Fibroblast of lung (primary cell): Measurements from ENCODE around the gene ARID2. TPM values are rescaled to one million over a fixed set of nuclear protein-coding genes. Genes with fewer than 3 reads are reported as not detected.

Experiments used
- DNase-seq, 2 donors: peaks; one replicate each; pipeline versions ENCODE4 v3.0.0 to v3.0.0-alpha.2; 2010; ENCODE audit warnings: low read depth in 2 of 2
- H2AFZ ChIP-seq: 2 replicates; pipeline ENCODE4 v1.5.1; 2012; ENCODE audit warnings: low read length, control low read depth, inconsistent platforms
- H3K27ac ChIP-seq: 2 replicates; pipeline ENCODE4 v1.5.1; 2011; ENCODE audit warnings: low read length, control low read depth; ENCODE audit not compliant: insufficient read depth
- H3K27me3 ChIP-seq: 2 replicates; pipeline ENCODE4 v1.5.1; 2011; ENCODE audit warnings: mild to moderate bottlenecking, low read length; ENCODE audit not compliant: control insufficient read depth, insufficient read depth
- H3K36me3 ChIP-seq: 2 replicates; pipeline ENCODE4 v1.5.1; 2011; ENCODE audit warnings: low read length; ENCODE audit not compliant: control insufficient read depth, insufficient read depth
- H3K4me1 ChIP-seq: 2 replicates; pipeline ENCODE4 v1.5.1; 2011; ENCODE audit warnings: low read length; ENCODE audit not compliant: control insufficient read depth, insufficient read depth; ENCODE audit errors: extremely low read depth
- H3K4me2 ChIP-seq: 2 replicates; pipeline ENCODE4 v1.5.1; 2011; ENCODE audit warnings: low read length, control low read depth; ENCODE audit not compliant: insufficient read depth; ENCODE audit errors: extremely low read depth
- H3K4me3 ChIP-seq, 4 experiments: fragments of 200-600 bp in 1 of 4; sonication (generic) in 1 of 4; replicated peaks in 1 of 4; 2 replicates each; pipeline ENCODE4 v1.5.1; 2011 to 2016; ENCODE audit warnings: low read length in 4 of 4, low read depth in 3 of 4, mild to moderate bottlenecking in 3 of 4, control low read depth in 2 of 4, inconsistent platforms in 1 of 4, mixed read lengths in 1 of 4; ENCODE audit not compliant: insufficient read depth in 1 of 4; ENCODE audit errors: control extremely low read depth in 1 of 4
- H3K79me2 ChIP-seq: 2 replicates; pipeline ENCODE4 v1.5.1; 2012; ENCODE audit warnings: mild to moderate bottlenecking, low read length, inconsistent platforms; ENCODE audit not compliant: control insufficient read depth, insufficient read depth
- H3K9ac ChIP-seq: 2 replicates; pipeline ENCODE4 v1.5.1; 2011; ENCODE audit warnings: mild to moderate bottlenecking, low read length, control low read depth; ENCODE audit not compliant: insufficient read depth
- H3K9me3 ChIP-seq: 2 replicates; pipeline ENCODE4 v1.5.1; 2012; ENCODE audit warnings: low read depth, low read length; ENCODE audit not compliant: control insufficient read depth, insufficient read depth
- H4K20me1 ChIP-seq: 2 replicates; pipeline ENCODE4 v1.5.1; 2011; ENCODE audit warnings: low read length; ENCODE audit not compliant: control insufficient read depth, insufficient read depth; ENCODE audit errors: extremely low read depth
- CTCF ChIP-seq, 2 donors: IDR thresholded peaks in 1 of 2; conservative IDR thresholded peaks in 1 of 2; 1 replicate in 1 of 2; 2 replicates in 1 of 2; pipeline ENCODE4 v1.5.1; 2011 to 2012; ENCODE audit warnings: low read length in 2 of 2, control low read depth in 1 of 2, inconsistent platforms in 1 of 2, low read depth in 1 of 2, mild to moderate bottlenecking in 1 of 2
- EZH2 ChIP-seq: IDR thresholded peaks from 2 replicates; pipeline ENCODE4 v1.5.1; 2012; ENCODE audit warnings: low read length, control low read depth, mild to moderate bottlenecking; ENCODE audit errors: missing control alignments
- polyA plus RNA-seq, 2 donors: library from polyadenylated mRNA; depleted of rRNA in 1 of 2; stranded (reverse) in 1 of 2; unstranded in 1 of 2; fragments of >200 nt; gene quantifications; 2 replicates each; pipeline ENCODE4 v1.2.1, GENCODE V29; 2011 to 2012; ENCODE audit warnings: missing spikeins in 1 of 2
- total RNA-seq: library from RNA; depleted of rRNA; stranded (reverse); fragments of >200 nt; gene quantifications from 2 replicates; pipeline ENCODE4 v1.2.1, GENCODE V29; 2014

ARID2 gene
- total and polyA plus RNA-seq, 2 donors (not counting 1 experiment from before 2014, with no cell fraction given), result 14.5 to 15.7 TPM

- Histone ChIP-seq H3K4me2 (no peak overlapping the region), H4K20me1 (no peaks in the 10 kb centered on the region), H3K27me3 (no peaks in the 10 kb centered on the region), H3K4me3 (no peak overlapping the region), H2AFZ (no peak overlapping the region), H3K79me2 (no peaks in the 10 kb centered on the region), H3K36me3 (peaks cover 6% of the 10 kb centered on the region), H3K4me1 (no peaks in the 10 kb centered on the region), H3K9me3 (no peaks in the 10 kb centered on the region), H3K9ac (no peak overlapping the region), H3K27ac (no peak overlapping the region)
- DNase-seq, result peak in 1 of 2 donors; percentile 14
- TF ChIP-seq CTCF (conservative IDR thresholded peaks at IDR 0.05 in 1 of 2, IDR thresholded peaks at IDR 0.05 in 1 of 2; ENCODE audit: low read depth in 1 of 2, low read length in 2 of 2) (no peak), EZH2 (no peak)
Observed at GRCh38 chr12:45938566-45938965, 209.1 kb downstream of the ARID2 start.

GRCh38 chr12:45939759-45940158 lies 210.3 kb downstream of the ARID2 start:
- no peak overlapping the region for H3K9ac ChIP-seq
- peaks cover 6% of the 10 kb centered on the region for H3K36me3 ChIP-seq
- no peaks in the 10 kb centered on the region for H3K79me2 ChIP-seq
- H2AFZ ChIP-seq, result no peak overlapping the region
- no peaks in the 10 kb centered on the region for H3K9me3 ChIP-seq
- TF ChIP-seq CTCF (conservative IDR thresholded peaks at IDR 0.05 in 1 of 2, IDR thresholded peaks at IDR 0.05 in 1 of 2; ENCODE audit: low read depth in 1 of 2, low read length in 2 of 2), result no peak
- TF ChIP-seq EZH2, result no peak
- H3K27ac ChIP-seq, result no peak overlapping the region
- no peak overlapping the region for H3K4me2 ChIP-seq
- DNase-seq, result no peak
- no peak overlapping the region for H3K4me3 ChIP-seq
- no peaks in the 10 kb centered on the region for H3K27me3 ChIP-seq
- no peaks in the 10 kb centered on the region for H4K20me1 ChIP-seq
- H3K4me1 ChIP-seq, result no peaks in the 10 kb centered on the region

- H3K9ac ChIP-seq, result no peak overlapping the region
- DNase-seq, result peak in 1 of 2 donors; percentile 63
Observed at GRCh38 chr12:45944771-45945170, 215.3 kb downstream of the ARID2 start.

More at GRCh38 chr12:45944771-45945170, 215.3 kb downstream of the ARID2 start:
- Histone ChIP-seq H3K4me2 (no peak overlapping the region), H3K9me3 (no peaks in the 10 kb centered on the region), H2AFZ (no peak overlapping the region), H3K4me1 (no peaks in the 10 kb centered on the region), H3K27me3 (no peaks in the 10 kb centered on the region), H4K20me1 (no peaks in the 10 kb centered on the region), H3K79me2 (no peaks in the 10 kb centered on the region), H3K27ac (no peak overlapping the region), H3K4me3 (no peak overlapping the region), H3K36me3 (peaks cover 6% of the 10 kb centered on the region)
- TF ChIP-seq EZH2, result no peak
- TF ChIP-seq CTCF (conservative IDR thresholded peaks at IDR 0.05 in 1 of 2, IDR thresholded peaks at IDR 0.05 in 1 of 2; ENCODE audit: low read depth in 1 of 2, low read length in 2 of 2), result no peak
